ENCODE data around the gene SPATC1L. TPM values are rescaled to one million over a fixed set of nuclear protein-coding genes. Genes with fewer than 3 reads are reported as not detected.

The SPATC1L gene
- total RNA-seq, 1 experiment from 2014 or later: 36.0 TPM

- H3K27ac ChIP-seq (ENCODE audit: insufficient read length, low read depth, low read length): no peak overlapping the region
- no peaks in the 10 kb centered on the region; the same call in 1 of the 2 replicates for H3K79me2 ChIP-seq (ENCODE audit: insufficient read depth, low read length)
- H3K79me1 ChIP-seq (ENCODE audit: insufficient read depth, low read depth, low read length, poor library complexity, severe bottlenecking): no peaks in the 10 kb centered on the region
- no peaks in the 10 kb centered on the region for H3K4me1 ChIP-seq (ENCODE audit: insufficient read depth, low read length)
- no peak overlapping the region for H4K5ac ChIP-seq (ENCODE audit: insufficient read length, low read depth, low read length)
- H3K9ac ChIP-seq (ENCODE audit: extremely low read depth, insufficient read length, low read length): no peak overlapping the region
- peaks cover 12 to 33% (median 31%) of the 10 kb centered on the region in 3 experiments for H3K36me3 Mint-ChIP-seq (ENCODE audit: insufficient read depth in 1 of 3, low read depth in 3 of 3)
- H3K4me3 Mint-ChIP-seq: no peak overlapping the region
- H3K9me3 ChIP-seq (ENCODE audit: control insufficient read depth, low read depth, low read length): no peaks in the 10 kb centered on the region
- no peak overlapping the region for H2BK20ac ChIP-seq (ENCODE audit: low read depth, low read length, poor library complexity, severe bottlenecking)
- no peak overlapping the region for H3K18ac ChIP-seq (ENCODE audit: insufficient read length, low read depth, low read length)
- H3K4ac ChIP-seq (ENCODE audit: low read depth, low read length): no peak overlapping the region
- H2BK15ac ChIP-seq (ENCODE audit: low read depth, low read length): no peak overlapping the region
- no CpG with 5 or more reads among the region's 15 CpGs for WGBS (ENCODE audit: extremely low coverage, insufficient read length, low lambda C conversion rate)
- H2AK5ac ChIP-seq (ENCODE audit: insufficient read length, low read length): no peak overlapping the region
- no peaks in the 10 kb centered on the region for H3K9me3 Mint-ChIP-seq
- no peak overlapping the region for H2BK5ac ChIP-seq (ENCODE audit: insufficient read length, low read length)
- no peak overlapping the region for H3K4me2 ChIP-seq (ENCODE audit: insufficient read depth, insufficient read length, low read length)
- H3K27ac Mint-ChIP-seq: peak overlapping the region in 2 of 3 experiments; percentile 34 to 53; a peak in 3 of 7 replicates
- H2BK120ac ChIP-seq (ENCODE audit: low read depth, low read length, poor library complexity, severe bottlenecking): no peak overlapping the region
- no peak for DNase-seq
- H3K23me2 ChIP-seq (ENCODE audit: insufficient read length, low read depth, low read length, poor library complexity, severe bottlenecking): no peaks in the 10 kb centered on the region
- no peak overlapping the region for H4K8ac ChIP-seq (replicated peaks; ENCODE audit: insufficient read length, low read depth, low read length)
- H4K20me1 ChIP-seq (ENCODE audit: control insufficient read depth, insufficient read depth, insufficient read length): no peaks in the 10 kb centered on the region
- no peak overlapping the region for H2AFZ ChIP-seq (ENCODE audit: low read length)
- no peak overlapping the region for H3K23ac ChIP-seq (ENCODE audit: insufficient read length, low read depth, low read length)
- TF ChIP-seq CTCF (conservative IDR thresholded peaks at IDR 0.05): no peak
- H4K91ac ChIP-seq (ENCODE audit: insufficient read length, low read depth, low read length): no peak overlapping the region
- no peaks in the 10 kb centered on the region for H3K27me3 Mint-ChIP-seq (ENCODE audit: low read depth)
- no peak overlapping the region for H3K56ac ChIP-seq (ENCODE audit: insufficient read length, low read depth, low read length)
- H3K14ac ChIP-seq (ENCODE audit: insufficient read depth, low read length): no peak overlapping the region
- no peak overlapping the region for H2BK12ac ChIP-seq (ENCODE audit: insufficient read length, low read depth, low read length)
- no peaks in the 10 kb centered on the region for H3K27me3 ChIP-seq (ENCODE audit: insufficient read depth, low read length)
- H3K4me1 Mint-ChIP-seq: no peaks in the 10 kb centered on the region
- no peak overlapping the region for H3T11ph ChIP-seq (ENCODE audit: low read length)
These were observed 29.5 kb upstream of the SPATC1L start for GRCh38 chr21:46213620-46214286.

Measured in H9 (cell line).